GM12878 (cell line): ENCODE data around the gene ZNF423.
"Not testable (repeated sequence)": the region's sequence is repeated elsewhere in the genome, so short reads cannot be mapped to it uniquely, and the experiment has no call there.

Source experiments
- POLR2A ChIP-seq: IDR thresholded peaks from 2 replicates; pipeline ENCODE4 v1.6.1; 2011; ENCODE audit warnings: low read depth, mild to moderate bottlenecking, low read length
- SMAD1 ChIP-seq: fragments of 450-650 bp; IDR thresholded peaks from 2 replicates; pipeline ENCODE4 v1.6.1; 2018; ENCODE audit warnings: mild to moderate bottlenecking, low read depth; ENCODE audit not compliant: partially characterized antibody

- TF ChIP-seq POLR2A, SMAD1: not testable (repeated sequence)
Observed at GRCh38 chr16:49506058-49507013, 349.6 kb downstream of the ZNF423 start.
